NCI-H2196 treated with DMSO at 0.1 percent for 48 hours (cell line): ENCODE measurements around the gene SCGB1A1.
"Not testable (repeated sequence)": the region's sequence is repeated elsewhere in the genome, so short reads cannot be mapped to it uniquely, and the experiment has no call there.

ENCODE experiments used
- DNase-seq: peaks from one replicate; lab custom pipeline; 2025; ENCODE audit not compliant: unreplicated experiment; lab: John Stamatoyannopoulos, UW

The SCGB1A1 gene

GRCh38 chr11:62418733-62419132 is at the start of gene SCGB1A1:
Gene SCGB1A1 (plus strand): TSS chr11:62419033. CDS start chr11:62419096, 63 bp downstream.
- DNase-seq, result no peak

DNA sequence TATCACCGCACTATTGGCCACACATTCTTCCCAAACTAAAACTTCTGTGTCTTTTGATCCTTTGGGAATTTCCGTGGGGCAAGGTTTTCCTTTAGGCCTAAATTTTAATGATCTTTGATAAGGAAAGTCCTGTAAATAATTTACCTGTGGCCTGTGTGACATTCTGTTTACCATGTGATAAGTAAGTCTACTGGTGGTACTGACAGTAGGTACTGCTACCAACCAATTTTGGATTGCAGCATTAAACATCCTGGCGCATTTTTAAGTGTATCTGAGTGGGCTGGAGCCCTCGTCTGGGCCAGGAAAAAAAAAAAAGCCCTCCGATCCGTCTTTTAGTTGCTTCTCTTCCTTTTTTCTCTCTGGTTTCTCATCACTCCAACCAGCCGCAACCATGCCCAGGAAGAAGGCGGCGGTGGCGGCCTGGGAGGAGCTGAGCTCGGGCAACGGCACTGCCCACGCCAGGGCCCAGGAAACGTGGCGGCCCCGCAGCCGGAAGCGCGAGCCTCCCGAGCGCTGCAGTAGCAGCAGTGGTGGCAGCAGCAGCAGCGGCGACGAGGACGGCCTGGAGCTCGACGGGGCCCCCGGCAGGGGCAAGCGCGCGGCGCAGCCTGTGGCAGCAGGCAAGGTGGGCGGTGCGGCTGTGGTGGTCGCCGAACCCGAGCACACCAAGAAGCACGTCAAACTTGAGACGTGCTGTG is 47.9 kb upstream of the SCGB1A1 start:
- DNase-seq, result no peak

- no peak for DNase-seq
Measured at GRCh38 chr11:62372871-62373270, 46.0 kb upstream of the SCGB1A1 start.

DNA sequence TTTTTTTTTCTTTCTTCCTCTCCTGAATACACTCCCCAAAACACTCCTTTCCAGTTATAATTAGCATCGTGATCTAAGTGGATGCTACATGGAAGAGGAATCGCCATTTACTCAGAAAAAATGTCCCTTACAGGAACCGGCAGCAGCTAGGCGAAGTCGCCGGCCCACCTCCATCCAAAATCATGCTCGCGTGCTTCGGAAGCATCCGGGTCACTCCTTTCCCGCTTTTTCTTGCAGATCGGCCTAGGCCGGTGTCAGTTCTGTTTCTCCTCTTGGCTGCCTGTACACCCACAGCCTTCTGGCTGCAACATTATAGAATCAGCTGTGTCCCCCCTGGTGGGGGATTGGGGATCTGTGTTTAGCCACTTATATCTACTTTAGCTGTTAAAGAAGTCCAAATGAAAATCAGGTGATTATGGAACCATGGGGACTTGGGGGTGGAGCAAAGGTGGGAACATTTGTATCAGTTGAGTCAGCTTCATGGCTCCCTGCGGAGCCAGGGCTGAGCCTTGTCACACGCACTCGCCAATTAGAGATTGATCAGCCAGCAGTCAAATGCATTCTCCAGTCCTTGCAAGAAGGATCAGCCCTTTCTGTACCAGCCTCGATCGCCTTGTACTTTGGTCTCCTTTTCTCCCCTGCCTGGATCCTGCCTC is 45.2 kb upstream of the SCGB1A1 start:
- DNase-seq, result no peak

GRCh38 chr11:62374801-62375200 is 44.0 kb upstream of the SCGB1A1 start:
- no peak for DNase-seq

DNA sequence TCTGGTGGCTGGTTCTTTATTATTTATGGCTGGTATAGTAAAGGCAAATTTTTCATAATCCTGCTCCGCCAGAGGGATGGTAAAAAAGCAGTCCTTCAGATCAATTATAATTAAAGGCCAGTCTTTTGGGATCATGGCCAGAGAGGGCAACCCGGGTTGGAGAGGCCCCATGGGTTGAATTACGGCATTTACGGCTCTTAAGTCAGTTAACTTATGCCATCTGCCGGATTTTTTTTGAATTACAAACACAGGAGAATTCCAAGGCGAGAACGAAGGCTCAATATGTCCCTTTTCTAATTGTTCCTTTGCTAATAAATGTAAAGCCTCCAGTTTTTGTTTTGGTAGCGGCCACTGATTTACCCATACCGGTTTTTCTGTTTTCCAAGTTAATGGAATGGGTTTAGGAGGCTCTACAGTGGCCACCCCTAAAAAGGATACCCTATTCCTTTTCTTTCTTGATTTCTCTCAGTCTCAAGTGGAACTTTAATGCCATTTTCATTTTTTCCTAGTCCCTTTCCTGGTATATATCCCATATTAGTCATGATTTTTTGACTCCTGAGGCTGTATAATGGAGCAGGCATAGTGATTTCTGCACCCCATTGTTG is 40.3 kb upstream of the SCGB1A1 start:
- peak; percentile 7 for DNase-seq

- not testable (repeated sequence) for DNase-seq
Measured at GRCh38 chr11:62379586-62379985, 39.2 kb upstream of the SCGB1A1 start.

DNA sequence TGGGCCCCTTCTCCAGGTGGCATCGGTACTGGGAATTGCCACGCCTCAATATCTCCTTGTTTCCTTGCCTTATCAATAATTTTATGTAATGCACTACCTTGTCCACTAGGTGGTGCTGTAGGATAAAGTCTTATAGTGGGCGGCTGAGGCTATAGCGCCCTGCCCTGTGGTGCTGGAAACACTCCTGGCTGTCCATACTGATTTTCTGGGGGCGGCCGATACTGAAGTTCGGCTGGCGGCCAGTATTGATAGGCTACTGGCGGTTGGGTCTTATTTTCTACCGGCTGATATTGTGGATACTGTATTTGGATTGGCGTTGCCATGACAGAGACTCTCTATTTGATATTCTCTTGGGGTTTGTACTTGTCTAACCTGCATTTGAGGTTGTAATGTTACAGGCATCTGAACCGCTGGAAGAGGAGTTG is 38.0 kb upstream of the SCGB1A1 start:
- peak; percentile 21 for DNase-seq

DNA sequence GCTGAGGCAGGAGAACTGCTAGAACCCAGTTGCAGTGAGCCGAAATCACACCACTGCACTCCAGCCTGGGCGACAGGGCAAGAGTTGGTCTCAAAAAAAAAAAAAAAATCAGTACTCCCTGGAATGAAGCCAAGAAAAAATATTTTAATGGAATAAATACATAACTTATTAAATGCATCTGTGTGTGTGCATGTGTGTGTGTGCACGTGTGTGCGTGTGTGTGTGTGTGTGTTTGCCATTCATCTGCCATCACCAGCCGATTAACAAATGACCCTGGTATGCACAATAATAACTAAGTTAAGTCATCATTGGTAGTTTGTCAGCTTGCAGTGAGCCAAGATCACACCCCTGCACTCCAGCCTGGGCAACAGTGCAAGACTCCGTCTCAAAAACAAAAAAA is 35.0 kb upstream of the SCGB1A1 start:
- no peak for DNase-seq

DNA sequence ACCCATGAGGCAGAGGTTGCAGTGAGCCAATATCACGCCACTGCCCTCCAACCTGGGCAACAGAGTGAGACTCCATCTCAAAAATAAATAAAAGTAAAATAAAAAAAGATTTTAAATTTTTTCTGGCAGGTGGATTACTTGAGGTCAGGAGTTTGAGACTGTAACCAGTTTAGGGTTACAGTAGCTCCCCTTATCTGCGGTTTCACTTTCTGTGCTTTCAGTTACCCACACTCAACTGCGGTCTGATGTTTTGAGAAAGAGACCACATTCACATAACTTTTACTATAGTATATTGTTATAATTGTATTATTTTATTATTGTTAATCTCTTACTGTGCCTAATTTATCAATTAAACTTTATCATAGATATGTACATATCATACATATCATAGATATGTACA is 32.8 kb upstream of the SCGB1A1 start:
- not testable (repeated sequence) for DNase-seq

GRCh38 chr11:62387381-62387780 is 31.5 kb upstream of the SCGB1A1 start:
- DNase-seq, result no peak

GRCh38 chr11:62388999-62389398 is 29.8 kb upstream of the SCGB1A1 start:
- DNase-seq, result no peak

DNA sequence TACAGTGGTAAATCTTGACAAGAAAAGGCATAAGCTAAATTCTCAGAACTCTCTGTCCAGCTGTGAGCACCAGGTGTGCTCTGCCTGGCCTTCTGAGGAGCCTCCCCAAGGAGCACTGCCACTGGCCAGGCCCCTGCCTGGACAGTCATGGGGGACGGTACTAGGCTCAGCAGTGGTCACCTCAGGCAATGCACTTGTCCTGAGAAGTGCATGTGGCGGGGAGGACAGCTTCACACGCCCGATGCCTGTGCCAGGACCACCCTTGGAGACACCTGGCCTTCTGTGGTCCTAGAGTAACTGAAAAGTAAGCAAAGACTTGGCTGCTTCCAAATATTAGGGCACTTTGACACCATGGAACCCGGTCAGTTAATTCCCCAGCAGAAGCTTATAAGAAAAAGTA is 28.6 kb upstream of the SCGB1A1 start:
- DNase-seq, result no peak

- DNase-seq, result no peak
Measured at GRCh38 chr11:62390722-62391121, 28.1 kb upstream of the SCGB1A1 start.

GRCh38 chr11:62391642-62392425 is 27.0 kb upstream of the SCGB1A1 start:
- no peak for DNase-seq

- DNase-seq, result no peak
Measured at GRCh38 chr11:62392506-62392905, 26.3 kb upstream of the SCGB1A1 start.

- DNase-seq, result no peak
Measured at GRCh38 chr11:62393061-62393611, 25.7 kb upstream of the SCGB1A1 start.

- no peak for DNase-seq
Measured at GRCh38 chr11:62393735-62394134, 25.1 kb upstream of the SCGB1A1 start.

GRCh38 chr11:62394825-62395538 is 23.9 kb upstream of the SCGB1A1 start:
- DNase-seq, result peak; percentile 69

- DNase-seq, result no peak
Measured at GRCh38 chr11:62395885-62396551, 22.8 kb upstream of the SCGB1A1 start.
